ENCODE measurements around the gene TCERG1L.

Gene TCERG1L

DNA sequence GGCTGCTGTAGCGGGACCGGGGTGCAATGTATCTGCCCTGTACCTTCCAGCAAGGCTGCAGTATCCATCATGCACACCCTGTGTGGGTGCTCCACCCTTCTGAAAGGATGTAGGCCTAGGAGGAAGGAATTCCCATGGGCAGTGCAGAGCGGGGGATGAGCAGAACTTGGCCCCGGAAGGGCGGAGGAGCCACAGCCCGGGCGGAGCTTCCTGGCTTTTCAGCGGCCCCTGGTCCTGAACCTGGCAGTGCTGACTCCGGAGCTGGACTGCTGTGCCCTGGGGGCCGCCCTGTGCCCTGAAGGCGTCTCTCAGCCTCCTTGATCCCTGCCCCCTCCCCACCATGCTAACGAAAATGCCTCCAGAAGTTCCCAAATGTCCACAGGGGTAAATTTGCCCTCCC is 175.8 kb downstream of the TCERG1L start:
- H3K27ac ChIP-seq (ENCODE audit: insufficient read depth in 1 of 2, low read depth in 1 of 2, low read length in 2 of 2, poor library complexity in 1 of 2, severe bottlenecking in 2 of 2) = no peak overlapping the region
- no peaks in the 10 kb centered on the region for H3K9me3 ChIP-seq (ENCODE audit: control extremely low read depth in 1 of 5, control insufficient read depth in 4 of 5, insufficient read depth in 2 of 5, low read depth in 1 of 5, low read length in 4 of 5)
- ChIA-PET POLR2A (no interaction called here), CTCF (interaction anchor here (1.0 kb wide), 1 partner anchor 11 kb away, joined by 3 read pairs; no protein-coding TSS in a partner anchor)
- no peaks in the 10 kb centered on the region for H3K4me1 ChIP-seq (ENCODE audit: control extremely low read depth in 1 of 4, control insufficient read depth in 4 of 4, insufficient read depth in 4 of 4, low read length in 3 of 4)
- H3K27me3 ChIP-seq (replicated peaks in 2 of 5; ENCODE audit: control insufficient read depth in 4 of 5, insufficient read depth in 5 of 5, low read length in 4 of 5) = peaks cover 0 to 29% (median 9%) of the 10 kb centered on the region in 5 experiments
- no peak for DNase-seq
- 95% methylated on average over 10 of the region's 12 CpGs for WGBS (ENCODE audit: insufficient coverage)
- H3K36me3 ChIP-seq (ENCODE audit: control insufficient read depth in 4 of 4, insufficient read depth in 4 of 4, low read length in 3 of 4) = no peaks in the 10 kb centered on the region
- no peak overlapping the region for H3K4me3 ChIP-seq (ENCODE audit: control insufficient read depth in 1 of 7, extremely low read depth in 1 of 7, insufficient read depth in 4 of 7, low read depth in 2 of 7, low read length in 6 of 7)

DNA sequence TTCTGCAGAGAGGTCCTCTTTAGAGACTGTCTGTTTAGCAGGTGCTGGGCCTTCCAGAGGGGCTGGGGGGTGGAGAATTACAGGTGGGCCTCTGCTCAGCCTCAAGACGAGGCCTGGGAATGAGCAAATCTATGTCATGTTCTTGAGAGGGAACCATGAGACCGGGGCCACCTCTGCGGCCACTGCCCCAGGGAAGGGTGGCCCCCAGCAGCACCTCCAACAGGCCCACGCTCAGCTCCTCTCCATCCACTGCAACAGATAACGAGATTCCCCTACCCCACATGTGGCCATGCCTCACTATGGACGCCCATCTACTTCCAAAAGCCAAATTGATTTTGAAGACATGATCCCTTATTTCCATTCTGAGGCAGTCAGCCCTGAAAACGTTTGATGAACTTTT is 176.9 kb downstream of the TCERG1L start:
- no peaks in the 10 kb centered on the region for H3K9me3 ChIP-seq (ENCODE audit: control extremely low read depth in 1 of 5, control insufficient read depth in 4 of 5, insufficient read depth in 2 of 5, low read depth in 1 of 5, low read length in 4 of 5)
- CTCF ChIA-PET = no interaction called here
- DNase-seq = no peak
- POLR2A ChIA-PET = no interaction called here
- 76% methylated on average over 6 of the region's 7 CpGs for WGBS (ENCODE audit: insufficient coverage)
- H3K27me3 ChIP-seq (replicated peaks in 2 of 5; ENCODE audit: control insufficient read depth in 4 of 5, insufficient read depth in 5 of 5, low read length in 4 of 5) = peaks cover 0 to 27% (median 9%) of the 10 kb centered on the region in 5 experiments
- no peaks in the 10 kb centered on the region for H3K36me3 ChIP-seq (ENCODE audit: control insufficient read depth in 4 of 4, insufficient read depth in 4 of 4, low read length in 3 of 4)
- H3K4me3 ChIP-seq (ENCODE audit: control insufficient read depth in 1 of 7, extremely low read depth in 1 of 7, insufficient read depth in 4 of 7, low read depth in 2 of 7, low read length in 6 of 7) = no peak overlapping the region
- no peak overlapping the region for H3K27ac ChIP-seq (ENCODE audit: insufficient read depth in 1 of 2, low read depth in 1 of 2, low read length in 2 of 2, poor library complexity in 1 of 2, severe bottlenecking in 2 of 2)
- H3K4me1 ChIP-seq (ENCODE audit: control extremely low read depth in 1 of 4, control insufficient read depth in 4 of 4, insufficient read depth in 4 of 4, low read length in 3 of 4) = no peaks in the 10 kb centered on the region

DNA sequence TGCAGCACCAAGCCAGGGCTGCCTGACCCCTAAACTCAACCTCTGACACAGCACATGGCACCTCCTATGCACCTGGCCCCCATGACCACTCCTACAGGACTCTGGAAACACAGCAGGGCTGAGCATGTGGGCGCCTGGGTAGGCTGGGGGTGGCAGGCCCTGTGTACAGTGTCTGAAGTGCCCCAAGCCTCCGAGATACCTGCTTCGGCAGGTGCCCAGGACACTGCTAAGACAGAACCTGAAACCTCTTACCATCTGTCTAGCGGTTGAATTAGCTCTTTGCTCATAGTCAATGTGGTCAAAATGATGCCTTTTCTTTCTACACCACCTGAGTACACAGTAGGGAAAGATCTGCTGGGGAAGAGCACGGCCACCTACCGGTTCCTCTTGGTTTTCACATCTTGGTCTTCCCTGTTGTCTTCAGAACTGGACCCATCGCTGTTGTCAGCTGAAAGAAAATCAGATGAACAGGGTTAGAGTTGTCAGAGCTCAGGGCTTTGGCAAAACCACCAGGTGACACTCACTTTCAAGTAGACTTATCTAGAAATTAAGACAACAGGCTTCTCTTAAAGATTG is 177.4 kb downstream of the TCERG1L start:
- POLR2A ChIA-PET = interaction anchor here (0.6 kb wide), 1 partner anchor 13 kb away, joined by 3 read pairs; no protein-coding TSS in a partner anchor
- H3K27me3 ChIP-seq (replicated peaks in 2 of 5; ENCODE audit: control insufficient read depth in 4 of 5, insufficient read depth in 5 of 5, low read length in 4 of 5) = peaks cover 0 to 22% (median 7%) of the 10 kb centered on the region in 5 experiments
- no peak for DNase-seq
- no peak overlapping the region for H3K27ac ChIP-seq (ENCODE audit: insufficient read depth in 1 of 2, low read depth in 1 of 2, low read length in 2 of 2, poor library complexity in 1 of 2, severe bottlenecking in 2 of 2)
- CTCF ChIA-PET = no interaction called here
- H3K4me3 ChIP-seq (ENCODE audit: control insufficient read depth in 1 of 7, extremely low read depth in 1 of 7, insufficient read depth in 4 of 7, low read depth in 2 of 7, low read length in 6 of 7) = no peak overlapping the region
- no peaks in the 10 kb centered on the region for H3K36me3 ChIP-seq (ENCODE audit: control insufficient read depth in 4 of 4, insufficient read depth in 4 of 4, low read length in 3 of 4)
- H3K9me3 ChIP-seq (ENCODE audit: control extremely low read depth in 1 of 5, control insufficient read depth in 4 of 5, insufficient read depth in 2 of 5, low read depth in 1 of 5, low read length in 4 of 5) = no peaks in the 10 kb centered on the region
- WGBS (ENCODE audit: insufficient coverage) = 82% methylated on average over 6 of the region's 7 CpGs
- H3K4me1 ChIP-seq (ENCODE audit: control extremely low read depth in 1 of 4, control insufficient read depth in 4 of 4, insufficient read depth in 4 of 4, low read length in 3 of 4) = no peaks in the 10 kb centered on the region

DNA sequence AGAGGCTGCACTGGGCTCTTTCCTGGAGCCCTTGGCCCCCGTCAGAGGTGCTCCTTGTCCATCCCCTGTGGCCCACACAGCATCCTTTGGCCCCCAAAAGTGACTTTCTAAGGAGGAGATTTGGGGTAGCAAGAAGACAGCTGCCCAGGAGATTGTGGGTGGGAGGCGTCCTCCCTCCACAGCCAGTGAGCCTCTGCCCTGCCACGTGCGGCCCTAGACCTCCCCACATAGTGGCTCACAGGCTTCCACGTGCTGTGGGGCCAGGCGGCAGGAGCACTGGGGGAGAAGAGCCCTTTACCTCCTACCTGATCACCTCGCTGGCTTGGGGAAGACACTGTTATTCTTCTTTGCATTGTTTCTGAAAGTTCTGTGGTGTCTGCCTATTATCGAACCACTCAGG is 178.8 kb downstream of the TCERG1L start:
- Histone ChIP-seq H3K27me3 (replicated peaks in 2 of 5; ENCODE audit: control insufficient read depth in 4 of 5, insufficient read depth in 5 of 5, low read length in 4 of 5) (peaks cover 0 to 21% (median 7%) of the 10 kb centered on the region in 5 experiments), H3K4me3 (ENCODE audit: control insufficient read depth in 1 of 7, extremely low read depth in 1 of 7, insufficient read depth in 4 of 7, low read depth in 2 of 7, low read length in 6 of 7) (no peak overlapping the region), H3K9me3 (ENCODE audit: control extremely low read depth in 1 of 5, control insufficient read depth in 4 of 5, insufficient read depth in 2 of 5, low read depth in 1 of 5, low read length in 4 of 5) (no peaks in the 10 kb centered on the region), H3K27ac (ENCODE audit: insufficient read depth in 1 of 2, low read depth in 1 of 2, low read length in 2 of 2, poor library complexity in 1 of 2, severe bottlenecking in 2 of 2) (no peak overlapping the region), H3K4me1 (ENCODE audit: control extremely low read depth in 1 of 4, control insufficient read depth in 4 of 4, insufficient read depth in 4 of 4, low read length in 3 of 4) (peaks cover 0 to 4% (median 0%) of the 10 kb centered on the region in 4 experiments), H3K36me3 (ENCODE audit: control insufficient read depth in 4 of 4, insufficient read depth in 4 of 4, low read length in 3 of 4) (no peaks in the 10 kb centered on the region)
- CTCF ChIA-PET = no interaction called here
- 94% methylated on average over 7 of the region's 8 CpGs for WGBS (ENCODE audit: insufficient coverage)
- POLR2A ChIA-PET = no interaction called here
- no peak for DNase-seq

DNA sequence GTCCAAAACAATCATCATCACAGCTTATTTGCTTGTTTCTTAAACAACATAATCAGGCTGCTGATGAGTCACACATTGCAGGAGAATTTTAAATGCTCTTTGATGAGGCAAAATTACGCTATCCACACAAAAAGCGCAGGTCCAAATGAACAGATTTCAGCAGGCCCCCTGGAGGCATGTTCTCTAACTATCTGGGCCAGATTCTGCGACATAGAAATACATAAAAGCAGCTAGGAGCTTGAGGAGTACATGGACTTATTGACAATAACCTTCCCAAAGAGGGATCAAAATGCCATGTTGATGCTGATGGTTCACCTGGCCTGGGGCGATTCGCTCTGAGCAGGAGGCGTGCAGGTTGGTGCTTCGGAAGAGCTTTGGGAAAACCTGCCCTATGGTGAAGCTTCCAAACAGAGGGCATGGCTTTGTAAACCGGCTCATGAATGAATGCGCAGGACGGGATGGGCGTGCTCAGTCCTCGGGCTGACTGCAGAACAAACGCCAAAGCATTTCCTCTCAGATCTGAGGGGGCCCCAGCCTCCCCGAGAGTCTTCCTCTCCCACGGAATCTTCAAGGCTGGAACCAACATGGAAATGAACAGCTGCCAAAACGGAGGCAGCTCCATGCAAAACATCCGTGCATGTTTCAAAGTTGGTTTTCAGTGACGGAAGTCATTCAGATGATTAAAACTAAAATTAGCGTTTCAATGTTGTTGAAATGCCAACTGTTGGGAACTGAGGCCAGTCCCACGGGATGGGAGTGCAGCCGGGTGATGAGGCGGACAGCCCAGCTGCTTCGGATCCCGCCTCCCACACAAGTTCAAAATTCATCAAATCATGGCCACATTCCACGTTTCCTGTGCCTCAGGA is 179.6 kb downstream of the TCERG1L start:
- no peak for DNase-seq
- WGBS (ENCODE audit: insufficient coverage) = 72% methylated on average over 22 of the region's 25 CpGs
- no peaks in the 10 kb centered on the region for H3K36me3 ChIP-seq (ENCODE audit: control insufficient read depth in 4 of 4, insufficient read depth in 4 of 4, low read length in 3 of 4)
- CTCF ChIA-PET = no interaction called here
- H3K27ac ChIP-seq (ENCODE audit: insufficient read depth in 1 of 2, low read depth in 1 of 2, low read length in 2 of 2, poor library complexity in 1 of 2, severe bottlenecking in 2 of 2) = no peak overlapping the region
- peaks cover 0 to 19% (median 7%) of the 10 kb centered on the region in 5 experiments for H3K27me3 ChIP-seq (replicated peaks in 2 of 5; ENCODE audit: control insufficient read depth in 4 of 5, insufficient read depth in 5 of 5, low read length in 4 of 5)
- no peak overlapping the region for H3K4me3 ChIP-seq (ENCODE audit: control insufficient read depth in 1 of 7, extremely low read depth in 1 of 7, insufficient read depth in 4 of 7, low read depth in 2 of 7, low read length in 6 of 7)
- POLR2A ChIA-PET = no interaction called here
- H3K9me3 ChIP-seq (ENCODE audit: control extremely low read depth in 1 of 5, control insufficient read depth in 4 of 5, insufficient read depth in 2 of 5, low read depth in 1 of 5, low read length in 4 of 5) = no peaks in the 10 kb centered on the region
- H3K4me1 ChIP-seq (ENCODE audit: control extremely low read depth in 1 of 4, control insufficient read depth in 4 of 4, insufficient read depth in 4 of 4, low read length in 3 of 4) = peaks cover 0 to 11% (median 2%) of the 10 kb centered on the region in 4 experiments

DNA sequence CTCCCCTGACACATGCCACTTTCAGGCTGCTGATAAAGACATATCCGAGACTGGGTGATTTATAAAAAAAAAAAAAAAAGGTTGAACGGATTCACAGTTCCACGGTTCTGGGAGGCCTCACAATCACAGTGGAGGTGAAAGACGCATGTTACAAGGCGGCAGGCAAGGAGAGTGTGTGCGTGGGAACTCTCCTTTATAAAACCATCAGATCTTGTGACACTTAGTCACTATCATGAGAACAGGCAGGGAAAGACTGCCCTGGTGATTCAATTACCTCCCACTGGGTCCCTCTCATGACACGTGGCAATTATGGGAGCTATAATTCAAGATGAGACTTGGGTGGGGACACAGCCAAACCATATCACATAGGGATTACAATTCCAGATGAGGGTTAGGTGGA is 181.5 kb downstream of the TCERG1L start:
- CTCF ChIA-PET = no interaction called here

DNA sequence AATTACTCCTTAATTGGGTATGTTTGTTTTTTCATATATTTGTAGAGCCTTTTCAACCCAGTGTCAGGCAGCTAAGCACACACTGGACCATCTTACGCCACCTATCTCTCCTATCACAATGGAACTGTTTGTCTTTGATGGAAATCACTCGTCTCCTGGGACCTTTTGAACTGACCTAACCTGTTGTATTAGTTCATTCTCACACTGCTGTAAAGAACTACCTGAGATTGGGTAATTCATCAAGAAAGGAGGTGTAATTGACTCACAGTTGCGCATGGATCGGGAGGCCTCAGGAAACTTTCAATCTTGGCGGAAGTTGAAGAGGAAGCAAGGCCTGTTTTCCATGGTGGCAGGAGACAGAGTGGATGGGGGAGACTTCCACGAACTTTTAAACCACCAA is 182.0 kb downstream of the TCERG1L start:
- no peaks in the 10 kb centered on the region for H3K9me3 ChIP-seq (ENCODE audit: control extremely low read depth in 1 of 5, control insufficient read depth in 4 of 5, insufficient read depth in 2 of 5, low read depth in 1 of 5, low read length in 4 of 5)
- ChIA-PET POLR2A (no interaction called here), CTCF (no interaction called here)
- peaks cover 0 to 19% (median 7%) of the 10 kb centered on the region in 5 experiments for H3K27me3 ChIP-seq (replicated peaks in 2 of 5; ENCODE audit: control insufficient read depth in 4 of 5, insufficient read depth in 5 of 5, low read length in 4 of 5)
- no peak overlapping the region for H3K4me3 ChIP-seq (ENCODE audit: control insufficient read depth in 1 of 7, extremely low read depth in 1 of 7, insufficient read depth in 4 of 7, low read depth in 2 of 7, low read length in 6 of 7)
- no peak overlapping the region for H3K27ac ChIP-seq (ENCODE audit: insufficient read depth in 1 of 2, low read depth in 1 of 2, low read length in 2 of 2, poor library complexity in 1 of 2, severe bottlenecking in 2 of 2)
- H3K36me3 ChIP-seq (ENCODE audit: control insufficient read depth in 4 of 4, insufficient read depth in 4 of 4, low read length in 3 of 4) = no peaks in the 10 kb centered on the region
- DNase-seq = no peak
- 85% methylated on average over 4 of the region's 6 CpGs for WGBS (ENCODE audit: insufficient coverage)
- H3K4me1 ChIP-seq (ENCODE audit: control extremely low read depth in 1 of 4, control insufficient read depth in 4 of 4, insufficient read depth in 4 of 4, low read length in 3 of 4) = peaks cover 0 to 12% (median 3%) of the 10 kb centered on the region in 4 experiments

More for the DNA sequence above, 181.5 kb downstream of the TCERG1L start:
- no peaks in the 10 kb centered on the region for H3K36me3 ChIP-seq (ENCODE audit: control insufficient read depth in 4 of 4, insufficient read depth in 4 of 4, low read length in 3 of 4)
- no peaks in the 10 kb centered on the region for H3K9me3 ChIP-seq (ENCODE audit: control extremely low read depth in 1 of 5, control insufficient read depth in 4 of 5, insufficient read depth in 2 of 5, low read depth in 1 of 5, low read length in 4 of 5)
- POLR2A ChIA-PET = no interaction called here
- peaks cover 0 to 19% (median 7%) of the 10 kb centered on the region in 5 experiments for H3K27me3 ChIP-seq (replicated peaks in 2 of 5; ENCODE audit: control insufficient read depth in 4 of 5, insufficient read depth in 5 of 5, low read length in 4 of 5)
- H3K27ac ChIP-seq (ENCODE audit: insufficient read depth in 1 of 2, low read depth in 1 of 2, low read length in 2 of 2, poor library complexity in 1 of 2, severe bottlenecking in 2 of 2) = no peak overlapping the region
- no peak for DNase-seq
- H3K4me3 ChIP-seq (ENCODE audit: control insufficient read depth in 1 of 7, extremely low read depth in 1 of 7, insufficient read depth in 4 of 7, low read depth in 2 of 7, low read length in 6 of 7) = no peak overlapping the region
- 95% methylated on average over 4 of the region's 7 CpGs for WGBS (ENCODE audit: insufficient coverage)
- H3K4me1 ChIP-seq (ENCODE audit: control extremely low read depth in 1 of 4, control insufficient read depth in 4 of 4, insufficient read depth in 4 of 4, low read length in 3 of 4) = peaks cover 0 to 12% (median 3%) of the 10 kb centered on the region in 4 experiments
